OCI-LY7 (cell line): ENCODE measurements around the gene ST6GALNAC5. TPM values are rescaled to one million over a fixed set of nuclear protein-coding genes. Genes with fewer than 3 reads are reported as not detected.

Experiments
- BruUV-seq: library from RNA; stranded (reverse); fragments of 400-500 nt; replicated peaks from 2 replicates; lab custom pipeline; 2021; lab: Mats Ljungman, UMichigan
- CTCF ChIA-PET: fragments of 300-600 bp; sonication (Branson Sonifier 250); formaldehyde crosslinking; loops from one replicate; lab custom pipeline; 2022; ENCODE audit warnings: antibody characterized with exemption; ENCODE audit not compliant: unreplicated experiment; lab: Charles Lee
- POLR2A ChIA-PET: fragments of 300-600 bp; sonication (Branson Sonifier 250); formaldehyde crosslinking; loops from one replicate; lab custom pipeline; 2022; ENCODE audit warnings: antibody characterized with exemption; lab: Charles Lee
- DNase-seq: peaks from one replicate; pipeline ENCODE4 v3.0.0-alpha.2; 2015; ENCODE audit warnings: low spot score
- H2AFZ ChIP-seq: fragments of 200-600 bp; sonication (generic), shearing (Covaris generic); 2 replicates; pipeline ENCODE4 v1.6.1; 2014; ENCODE audit warnings: mild to moderate bottlenecking, antibody characterized with exemption, low read length, moderate library complexity
- H3K27ac ChIP-seq: fragments of 200-600 bp; sonication (generic); 2 replicates; pipeline ENCODE4 v1.5.1; 2014; ENCODE audit warnings: mixed run types, low read depth, mild to moderate bottlenecking, moderate library complexity, low read length, inconsistent platforms; ENCODE audit not compliant: poor library complexity, severe bottlenecking
- H3K36me3 ChIP-seq: fragments of 200-600 bp; sonication (generic); 2 replicates; pipeline ENCODE4 v1.6.1; 2014; ENCODE audit warnings: mild to moderate bottlenecking, antibody characterized with exemption, low read length, moderate library complexity, mixed read lengths; ENCODE audit not compliant: insufficient read depth
- H3K4me1 ChIP-seq: fragments of 200-600 bp; sonication (generic); 2 replicates; pipeline ENCODE4 v1.5.1; 2014; ENCODE audit warnings: mild to moderate bottlenecking, low read length; ENCODE audit not compliant: insufficient read depth, poor library complexity, severe bottlenecking
- H3K4me2 ChIP-seq: fragments of 200-600 bp; sonication (generic); 2 replicates; pipeline ENCODE4 v1.6.1; 2014; ENCODE audit warnings: mild to moderate bottlenecking, low read length
- H3K4me3 ChIP-seq: fragments of 200-600 bp; sonication (generic); 2 replicates; pipeline ENCODE4 v1.5.1; 2014; ENCODE audit warnings: mild to moderate bottlenecking, low read depth, low read length; ENCODE audit not compliant: poor library complexity, severe bottlenecking
- H3K79me2 ChIP-seq: fragments of 200-600 bp; sonication (generic); 2 replicates; pipeline ENCODE4 v1.6.1; 2016; ENCODE audit warnings: low read depth, mild to moderate bottlenecking, low read length, moderate library complexity, mixed read lengths; ENCODE audit not compliant: insufficient read depth
- H3K9me2 ChIP-seq: fragments of 200-600 bp; sonication (generic); 2 replicates; pipeline ENCODE4 v1.6.1; 2016; ENCODE audit warnings: mild to moderate bottlenecking, low read length, mixed read lengths; ENCODE audit not compliant: insufficient read depth
- H3K9me3 ChIP-seq: fragments of 200-600 bp; sonication (generic); 2 replicates; pipeline ENCODE4 v1.6.1; 2014; ENCODE audit warnings: mild to moderate bottlenecking, mixed run types, low read length, mixed read lengths
- H4K20me1 ChIP-seq: fragments of 200-600 bp; sonication (generic); 2 replicates; pipeline ENCODE4 v1.6.1; 2014; ENCODE audit warnings: mild to moderate bottlenecking, antibody characterized with exemption, low read length, moderate library complexity, mixed read lengths; ENCODE audit not compliant: insufficient read depth
- CTCF ChIP-seq: fragments of 200-600 bp; sonication (generic); conservative IDR thresholded peaks from 2 replicates; pipeline ENCODE4 v1.5.1; 2014; ENCODE audit warnings: mild to moderate bottlenecking, antibody characterized with exemption, low read length, moderate library complexity, mixed read lengths
- EZH2phosphoT487 ChIP-seq: fragments of 200-600 bp; sonication (generic); IDR thresholded peaks from 2 replicates; pipeline ENCODE4 v1.6.1; 2018; ENCODE audit warnings: low read depth, borderline replicate concordance, mild to moderate bottlenecking, mixed run types, antibody characterized with exemption, low read length, moderate library complexity, mixed read lengths
- intact Hi-C: fragments of 100-400 bp; cut with micrococcal nuclease; formaldehyde crosslinking; loops from one replicate; pipeline ENCODE4 v1.10.0; 2022; ENCODE audit not compliant: unreplicated experiment
- total RNA-seq, 2 experiments: library from RNA; depleted of rRNA in 1 of 2; stranded (reverse); fragments of >200 nt in 1 of 2; shearing (Covaris generic) in 1 of 2; gene quantifications; 2 replicates each; pipeline ENCODE4 v1.2.3, GENCODE V29; 2014 to 2022

The ST6GALNAC5 gene
- total RNA-seq, 2 experiments from 2014 or later: not detected

- POLR2A ChIA-PET: interaction anchor here (0.7 kb wide), 1 partner anchor 14 kb away, joined by 3 read pairs; no protein-coding TSS in a partner anchor
- no peaks in the 10 kb centered on the region for H3K9me3 ChIP-seq
Observed at GRCh38 chr1:76881762-76882161, 14.5 kb downstream of the ST6GALNAC5 start.

GRCh38 chr1:76891931-76892622 is 24.8 kb downstream of the ST6GALNAC5 start:
- H3K4me3 ChIP-seq: no peak overlapping the region
- no peaks in the 10 kb centered on the region for H3K9me2 ChIP-seq
- H3K4me1 ChIP-seq: no peaks in the 10 kb centered on the region
- no peak overlapping the region for H3K4me2 ChIP-seq
- intact Hi-C loops: no loop called here
- DNase-seq: no peak
- no peaks in the 10 kb centered on the region for H3K79me2 ChIP-seq
- ChIA-PET POLR2A (no interaction called here), CTCF (no interaction called here)
- no peak overlapping the region for H3K27ac ChIP-seq
- no TSS peak for BruUV-seq
- no peaks in the 10 kb centered on the region for H3K9me3 ChIP-seq
- H3K36me3 ChIP-seq: no peaks in the 10 kb centered on the region
- TF ChIP-seq CTCF: no peak
- no peak for TF ChIP-seq EZH2phosphoT487
- H4K20me1 ChIP-seq: no peaks in the 10 kb centered on the region
- no peak overlapping the region for H2AFZ ChIP-seq

More at GRCh38 chr1:76881762-76882161, 14.5 kb downstream of the ST6GALNAC5 start:
- no peak overlapping the region for H3K27ac ChIP-seq
- no peaks in the 10 kb centered on the region for H3K4me1 ChIP-seq
- no peak for DNase-seq
- no peak overlapping the region for H3K4me3 ChIP-seq
- CTCF ChIA-PET: no interaction called here
- no TSS peak for BruUV-seq
- TF ChIP-seq CTCF: no peak
- TF ChIP-seq EZH2phosphoT487: no peak
- intact Hi-C loops: no loop called here
- H3K4me2 ChIP-seq: no peak overlapping the region
- H3K79me2 ChIP-seq: no peaks in the 10 kb centered on the region
- no peaks in the 10 kb centered on the region for H3K9me2 ChIP-seq
- no peaks in the 10 kb centered on the region for H3K36me3 ChIP-seq
- no peak overlapping the region for H2AFZ ChIP-seq
- no peaks in the 10 kb centered on the region for H4K20me1 ChIP-seq

- no peaks in the 10 kb centered on the region for H3K4me1 ChIP-seq
- H3K27ac ChIP-seq: no peak overlapping the region
- no peak overlapping the region for H3K4me2 ChIP-seq
- CTCF ChIA-PET: no interaction called here
- POLR2A ChIA-PET: interaction anchor here (0.6 kb wide), 1 partner anchor 211 kb away, joined by 7 read pairs; no protein-coding TSS in a partner anchor
- no peak overlapping the region for H3K4me3 ChIP-seq
- no peak for DNase-seq
- no peaks in the 10 kb centered on the region for H3K79me2 ChIP-seq
- no peaks in the 10 kb centered on the region for H3K9me2 ChIP-seq
- no peak for TF ChIP-seq EZH2phosphoT487
- no peak for TF ChIP-seq CTCF
- H4K20me1 ChIP-seq: no peaks in the 10 kb centered on the region
- no TSS peak for BruUV-seq
- no peaks in the 10 kb centered on the region for H3K36me3 ChIP-seq
- intact Hi-C loops: no loop called here
- no peaks in the 10 kb centered on the region for H3K9me3 ChIP-seq
- H2AFZ ChIP-seq: no peak overlapping the region
Observed at GRCh38 chr1:76892675-76893074, 25.4 kb downstream of the ST6GALNAC5 start.
